ENCODE measurements around the gene HS2ST1. TPM values are rescaled to one million over a fixed set of nuclear protein-coding genes. Genes with fewer than 3 reads are reported as not detected.
"Not testable (repeated sequence)": the region's sequence is repeated elsewhere in the genome, so short reads cannot be mapped to it uniquely, and the experiment has no call there.

HS2ST1 gene
- polyA plus RNA-seq, 3 donors = 2.6 to 6.0 (median 4.2) TPM

GRCh38 chr1:86887479-86888162 is 26.8 kb upstream of the HS2ST1 start:
- no peak overlapping the region for H3K27ac ChIP-seq (ENCODE audit: low read depth in 1 of 2, low read length in 2 of 2)
- H3K27me3 ChIP-seq (ENCODE audit: control insufficient read depth in 2 of 2, insufficient read depth in 2 of 2, low read length in 2 of 2) = no peaks in the 10 kb centered on the region
- H4K20me1 ChIP-seq (ENCODE audit: insufficient read depth, low read length) = peaks cover 70% of the 10 kb centered on the region
- H3K36me3 Mint-ChIP-seq = peaks cover 13 to 17% of the 10 kb centered on the region in 2 donors
- peaks cover 9% of the 10 kb centered on the region for H3K4me1 Mint-ChIP-seq
- TF ChIP-seq, protein P1, sequence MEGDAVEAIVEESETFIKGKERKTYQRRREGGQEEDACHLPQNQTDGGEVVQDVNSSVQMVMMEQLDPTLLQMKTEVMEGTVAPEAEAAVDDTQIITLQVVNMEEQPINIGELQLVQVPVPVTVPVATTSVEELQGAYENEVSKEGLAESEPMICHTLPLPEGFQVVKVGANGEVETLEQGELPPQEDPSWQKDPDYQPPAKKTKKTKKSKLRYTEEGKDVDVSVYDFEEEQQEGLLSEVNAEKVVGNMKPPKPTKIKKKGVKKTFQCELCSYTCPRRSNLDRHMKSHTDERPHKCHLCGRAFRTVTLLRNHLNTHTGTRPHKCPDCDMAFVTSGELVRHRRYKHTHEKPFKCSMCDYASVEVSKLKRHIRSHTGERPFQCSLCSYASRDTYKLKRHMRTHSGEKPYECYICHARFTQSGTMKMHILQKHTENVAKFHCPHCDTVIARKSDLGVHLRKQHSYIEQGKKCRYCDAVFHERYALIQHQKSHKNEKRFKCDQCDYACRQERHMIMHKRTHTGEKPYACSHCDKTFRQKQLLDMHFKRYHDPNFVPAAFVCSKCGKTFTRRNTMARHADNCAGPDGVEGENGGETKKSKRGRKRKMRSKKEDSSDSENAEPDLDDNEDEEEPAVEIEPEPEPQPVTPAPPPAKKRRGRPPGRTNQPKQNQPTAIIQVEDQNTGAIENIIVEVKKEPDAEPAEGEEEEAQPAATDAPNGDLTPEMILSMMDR (IDR thresholded peaks at IDR 0.05) = no peak
- peaks cover 0 to 5% (median 0%) of the 10 kb centered on the region in 7 donors for H3K9me3 Mint-ChIP-seq
- H3K36me3 ChIP-seq (replicated peaks in 1 of 2; ENCODE audit: control insufficient read depth in 1 of 2, insufficient read depth in 2 of 2, low read length in 2 of 2) = peaks cover 4 to 43% of the 10 kb centered on the region in 2 donors
- intact Hi-C loops (cut with micrococcal nuclease) = no loop called here
- peaks cover 0 to 3% of the 10 kb centered on the region in 2 donors for H3K9me3 ChIP-seq (replicated peaks in 1 of 2; ENCODE audit: control insufficient read depth in 1 of 2, insufficient read depth in 1 of 2, low read length in 2 of 2)
- peaks cover 89% of the 10 kb centered on the region for H3K79me2 ChIP-seq (ENCODE audit: insufficient read depth, low read length)
- H3K4me3 ChIP-seq (replicated peaks in 1 of 3; ENCODE audit: low read depth in 2 of 3, low read length in 3 of 3) = no peak overlapping the region
- no CpG with 5 or more reads among the region's 5 CpGs for WGBS (ENCODE audit: insufficient coverage)
- no peak overlapping the region for H3K9ac ChIP-seq (ENCODE audit: insufficient read depth, low read length, poor library complexity, severe bottlenecking)
- no peaks in the 10 kb centered on the region for H3K4me1 ChIP-seq (ENCODE audit: control insufficient read depth in 1 of 2, insufficient read depth in 2 of 2, low read length in 2 of 2)
- peaks cover 0 to 2% (median 0%) of the 10 kb centered on the region in 3 donors for H3K27me3 Mint-ChIP-seq (ENCODE audit: low read depth in 3 of 3)
- H2AFZ ChIP-seq (ENCODE audit: insufficient read depth, low read depth, low read length, poor library complexity, severe bottlenecking) = no peak overlapping the region
- H3K4me2 ChIP-seq (replicated peaks; ENCODE audit: extremely low read depth, low read length, poor library complexity, severe bottlenecking) = no peak overlapping the region
- H3K4me3 Mint-ChIP-seq = no peak overlapping the region
- peak overlapping the region in 2 of 7 donors; percentile 25 to 80 for H3K27ac Mint-ChIP-seq
- no peak for DNase-seq

DNA sequence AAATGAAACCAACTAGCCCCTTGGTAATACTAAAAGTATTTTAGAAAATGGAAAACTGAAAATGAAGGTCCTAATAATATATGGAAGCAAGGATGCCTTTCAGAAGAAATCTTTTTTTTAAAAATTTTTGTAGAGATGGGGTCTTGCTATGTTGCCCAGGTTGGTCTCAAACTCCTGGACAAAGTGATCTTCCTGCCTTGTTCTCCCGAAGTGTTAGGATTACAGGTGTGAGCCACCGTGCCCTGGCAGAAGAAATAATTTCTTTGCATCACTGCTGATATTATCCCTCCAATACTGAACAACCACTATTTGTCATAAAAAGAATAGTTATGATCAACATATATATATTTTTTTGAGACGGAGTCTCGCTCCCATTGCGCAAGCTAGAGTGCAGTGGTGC is 26.1 kb upstream of the HS2ST1 start:
- 100% methylated on average over 1 of the region's 5 CpGs for WGBS (ENCODE audit: insufficient coverage)
- H3K36me3 Mint-ChIP-seq = peaks cover 13 to 17% of the 10 kb centered on the region in 2 donors
- no peak for DNase-seq
- H3K4me1 Mint-ChIP-seq = peaks cover 9% of the 10 kb centered on the region
- H3K27me3 Mint-ChIP-seq (ENCODE audit: low read depth in 3 of 3) = peaks cover 0 to 2% (median 0%) of the 10 kb centered on the region in 3 donors
- TF ChIP-seq, protein P1 (IDR thresholded peaks at IDR 0.05) = no peak
- Histone ChIP-seq H3K4me3 (replicated peaks in 1 of 3; ENCODE audit: low read depth in 2 of 3, low read length in 3 of 3) (no peak overlapping the region), H3K4me1 (ENCODE audit: control insufficient read depth in 1 of 2, insufficient read depth in 2 of 2, low read length in 2 of 2) (no peaks in the 10 kb centered on the region), H2AFZ (ENCODE audit: insufficient read depth, low read depth, low read length, poor library complexity, severe bottlenecking) (no peak overlapping the region), H3K79me2 (ENCODE audit: insufficient read depth, low read length) (peaks cover 89% of the 10 kb centered on the region), H3K4me2 (replicated peaks; ENCODE audit: extremely low read depth, low read length, poor library complexity, severe bottlenecking) (no peak overlapping the region), H3K9ac (ENCODE audit: insufficient read depth, low read length, poor library complexity, severe bottlenecking) (no peak overlapping the region), H3K27ac (ENCODE audit: low read depth in 1 of 2, low read length in 2 of 2) (no peak overlapping the region), H3K36me3 (replicated peaks in 1 of 2; ENCODE audit: control insufficient read depth in 1 of 2, insufficient read depth in 2 of 2, low read length in 2 of 2) (peaks cover 4 to 48% of the 10 kb centered on the region in 2 donors), H3K9me3 (replicated peaks in 1 of 2; ENCODE audit: control insufficient read depth in 1 of 2, insufficient read depth in 1 of 2, low read length in 2 of 2) (peaks cover 0 to 3% of the 10 kb centered on the region in 2 donors), H3K27me3 (ENCODE audit: control insufficient read depth in 2 of 2, insufficient read depth in 2 of 2, low read length in 2 of 2) (no peaks in the 10 kb centered on the region), H4K20me1 (ENCODE audit: insufficient read depth, low read length) (peaks cover 70% of the 10 kb centered on the region)
- intact Hi-C loops (cut with micrococcal nuclease) = no loop called here
- no peak overlapping the region for H3K4me3 Mint-ChIP-seq
- H3K9me3 Mint-ChIP-seq = peaks cover 0 to 5% (median 0%) of the 10 kb centered on the region in 7 donors
- H3K27ac Mint-ChIP-seq = peak overlapping the region in 1 of 7 donors; percentile 21

- H3K9me3 Mint-ChIP-seq; H3K27ac ChIP-seq (ENCODE audit: low read depth in 1 of 2, low read length in 2 of 2); H3K4me1 Mint-ChIP-seq; DNase-seq; H3K9ac ChIP-seq (ENCODE audit: insufficient read depth, low read length, poor library complexity, severe bottlenecking); H3K27me3 Mint-ChIP-seq (ENCODE audit: low read depth in 3 of 3); H3K4me3 ChIP-seq (replicated peaks in 1 of 3; ENCODE audit: low read depth in 2 of 3, low read length in 3 of 3); H3K27me3 ChIP-seq (ENCODE audit: control insufficient read depth in 2 of 2, insufficient read depth in 2 of 2, low read length in 2 of 2); H3K4me1 ChIP-seq (ENCODE audit: control insufficient read depth in 1 of 2, insufficient read depth in 2 of 2, low read length in 2 of 2); H3K4me2 ChIP-seq (replicated peaks; ENCODE audit: extremely low read depth, low read length, poor library complexity, severe bottlenecking); H2AFZ ChIP-seq (ENCODE audit: insufficient read depth, low read depth, low read length, poor library complexity, severe bottlenecking); H3K27ac Mint-ChIP-seq; intact Hi-C loops (cut with micrococcal nuclease); H3K9me3 ChIP-seq (replicated peaks in 1 of 2; ENCODE audit: control insufficient read depth in 1 of 2, insufficient read depth in 1 of 2, low read length in 2 of 2); H3K4me3 Mint-ChIP-seq: not testable (repeated sequence)
- Histone ChIP-seq H3K36me3 (replicated peaks in 1 of 2; ENCODE audit: control insufficient read depth in 1 of 2, insufficient read depth in 2 of 2, low read length in 2 of 2) (peaks cover 37 to 66% of the 10 kb centered on the region in 2 donors), H3K79me2 (ENCODE audit: insufficient read depth, low read length) (peaks cover 62% of the 10 kb centered on the region), H4K20me1 (ENCODE audit: insufficient read depth, low read length) (peaks cover 54% of the 10 kb centered on the region)
- WGBS (ENCODE audit: insufficient coverage) = no CpG with 5 or more reads among the region's 33 CpGs
- peaks cover 40 to 66% of the 10 kb centered on the region in 2 donors for H3K36me3 Mint-ChIP-seq
These were observed 15.0 kb upstream of the HS2ST1 start for GRCh38 chr1:86899401-86899800.

Data from CD14-positive monocyte (primary cell).